Panc1 (cell line): ENCODE results near the gene PLB1. TPM values are rescaled to one million over a fixed set of nuclear protein-coding genes. Genes with fewer than 3 reads are reported as not detected.

Experiments used
- ATAC-seq: fragments of 200-7000 bp; cut with Tn5 transposase; 2 replicates; pipeline ENCODE4 v1.9.1; 2020; ENCODE audit warnings: mild to moderate bottlenecking, moderate library complexity
- BruUV-seq: library from RNA; stranded (reverse); fragments of 400-500 nt; replicated peaks from 2 replicates; lab custom pipeline; 2021; lab: Mats Ljungman, UMichigan
- CTCF ChIA-PET: fragments of 300-600 bp; sonication (Branson Sonifier 250); formaldehyde crosslinking; loops from one replicate; lab custom pipeline; 2022; ENCODE audit warnings: antibody characterized with exemption; lab: Charles Lee
- POLR2A ChIA-PET: fragments of 300-600 bp; sonication (Branson Sonifier 250); formaldehyde crosslinking; loops from one replicate; lab custom pipeline; 2022; ENCODE audit warnings: antibody characterized with exemption; lab: Charles Lee
- DNase-seq: peaks from one replicate; pipeline ENCODE4 v3.0.0-alpha.2; 2010; ENCODE audit warnings: low read depth, low spot score
- H3K27ac ChIP-seq: 2 replicates; pipeline ENCODE4 v1.5.1; 2011; ENCODE audit warnings: mild to moderate bottlenecking, low read length, inconsistent platforms
- H3K27me3 ChIP-seq: fragments of 200-500 bp; sonication (Bioruptor generic); 2 replicates; pipeline ENCODE4 v1.6.0; 2014; ENCODE audit warnings: low read length, inconsistent platforms; ENCODE audit not compliant: control insufficient read depth, insufficient read depth
- H3K36me3 ChIP-seq: fragments of 200-500 bp; sonication (Bioruptor generic); 2 replicates; pipeline ENCODE4 v1.5.1; 2014; ENCODE audit warnings: inconsistent platforms, mild to moderate bottlenecking, low read length, moderate library complexity; ENCODE audit not compliant: control insufficient read depth, insufficient read depth
- H3K4me1 ChIP-seq: 2 replicates; pipeline ENCODE4 v1.5.1; 2011; ENCODE audit warnings: inconsistent platforms, mild to moderate bottlenecking, low read length, moderate library complexity; ENCODE audit not compliant: control insufficient read depth, insufficient read depth
- H3K4me3 ChIP-seq, 2 experiments: 2 replicates each; pipeline ENCODE4 v1.5.1; 2011 to 2012; ENCODE audit warnings: low read depth in 2 of 2, low read length in 2 of 2, mild to moderate bottlenecking in 2 of 2, inconsistent platforms in 1 of 2, moderate library complexity in 1 of 2
- H3K9me3 ChIP-seq: fragments of 200-500 bp; sonication (Bioruptor generic); 2 replicates; pipeline ENCODE4 v1.5.1; 2014; ENCODE audit warnings: low read depth, mild to moderate bottlenecking, inconsistent platforms, low read length, moderate library complexity; ENCODE audit not compliant: control insufficient read depth, insufficient read depth
- CTCF ChIP-seq: fragments of 450-650 bp; IDR thresholded peaks from 2 replicates; pipeline ENCODE4 v1.5.1; 2017; ENCODE audit warnings: mild to moderate bottlenecking
- POLR2AphosphoS5 ChIP-seq: IDR thresholded peaks from 2 replicates; pipeline ENCODE4 v1.6.1; 2012; ENCODE audit warnings: mild to moderate bottlenecking, low read depth, low read length, moderate library complexity
- REST ChIP-seq, 2 experiments: IDR thresholded peaks; 2 replicates each; pipeline ENCODE4 v1.6.1; 2011 to 2012; ENCODE audit warnings: low read depth in 2 of 2, control low read depth in 1 of 2, low read length in 1 of 2, mild to moderate bottlenecking in 1 of 2, moderate library complexity in 1 of 2; ENCODE audit not compliant: insufficient read depth in 1 of 2
- SIN3A ChIP-seq: IDR thresholded peaks from 2 replicates; pipeline ENCODE4 v1.6.1; 2012; ENCODE audit warnings: low read depth, mild to moderate bottlenecking, low read length, moderate library complexity, borderline replicate concordance; ENCODE audit not compliant: insufficient read depth
- TCF7L2 ChIP-seq: IDR thresholded peaks from 2 replicates; pipeline ENCODE4 v1.6.1; 2011; ENCODE audit warnings: mild to moderate bottlenecking, low read depth, low read length, inconsistent platforms
- in situ Hi-C: cut with HindIII; loops from 2 replicates; pipeline ENCODE4 v1.10.0; 2016; ENCODE audit warnings: low sequenced_read_pairs, low pct_unique_long_range_greater_than_20kb
- intact Hi-C: fragments of 100-400 bp; cut with micrococcal nuclease; formaldehyde crosslinking; loops from one replicate; pipeline ENCODE4 v1.10.0; 2022; ENCODE audit not compliant: unreplicated experiment
- total RNA-seq: library from RNA; stranded (reverse); gene quantifications from one replicate; pipeline ENCODE4 v1.2.1, GENCODE V29; 2021; ENCODE audit not compliant: unreplicated experiment

Gene PLB1
- total RNA-seq, 1 experiment from 2014 or later = 0.80 TPM

GRCh38 chr2:28509361-28509760 lies 13.5 kb downstream of the PLB1 start:
- DNase-seq = no peak
- Histone ChIP-seq H3K36me3 (no peaks in the 10 kb centered on the region), H3K4me3 (no peak overlapping the region), H3K27me3 (peaks cover 12% of the 10 kb centered on the region), H3K9me3 (peaks cover 4% of the 10 kb centered on the region; the same call in 1 of the 2 replicates), H3K4me1 (no peaks in the 10 kb centered on the region), H3K27ac (no peak overlapping the region)
- BruUV-seq = no TSS peak
- ChIA-PET POLR2A (no interaction called here), CTCF (no interaction called here)
- TF ChIP-seq REST (IDR thresholded peaks at IDR 0.05; ENCODE audit: insufficient read depth in 1 of 2, low read depth in 2 of 2, low read length in 1 of 2) = no peak
- no peak for TF ChIP-seq SIN3A
- no peak for TF ChIP-seq TCF7L2
- no peak for TF ChIP-seq POLR2AphosphoS5
- TF ChIP-seq CTCF = no peak
- in situ Hi-C loops = no loop called here
- ATAC-seq = no peak
- intact Hi-C loops = no loop called here

- Histone ChIP-seq H3K4me1 (no peaks in the 10 kb centered on the region), H3K36me3 (no peaks in the 10 kb centered on the region), H3K27me3 (peaks cover 10% of the 10 kb centered on the region), H3K9me3 (peaks cover 4% of the 10 kb centered on the region; the same call in 1 of the 2 replicates), H3K27ac (no peak overlapping the region), H3K4me3 (no peak overlapping the region)
- intact Hi-C loops = no loop called here
- CTCF ChIA-PET = no interaction called here
- in situ Hi-C loops = no loop called here
- DNase-seq (no peak), ATAC-seq (no peak)
- BruUV-seq = no TSS peak
- POLR2A ChIA-PET = no interaction called here
- TF ChIP-seq TCF7L2 (no peak), SIN3A (no peak), REST (IDR thresholded peaks at IDR 0.05; ENCODE audit: insufficient read depth in 1 of 2, low read depth in 2 of 2, low read length in 1 of 2) (no peak)
These were observed 14.3 kb downstream of the PLB1 start for GRCh38 chr2:28510184-28510583.
